OCI-LY1 (cell line): ENCODE results near the gene MAPK8.

Experiments
- CTCF ChIP-seq: fragments of 200-600 bp; sonication (generic), shearing (Covaris generic); IDR thresholded peaks from 2 replicates; pipeline ENCODE4 v1.5.1; 2017; ENCODE audit warnings: mild to moderate bottlenecking, antibody characterized with exemption, low read length, moderate library complexity, mixed read lengths
- EZH2 ChIP-seq: fragments of 200-600 bp; sonication (generic), shearing (Covaris generic); IDR thresholded peaks from 2 replicates; pipeline ENCODE4 v1.8.0; 2017; ENCODE audit warnings: borderline replicate concordance, mixed run types, mild to moderate bottlenecking, antibody characterized with exemption, low read length, moderate library complexity, mixed read lengths

- TF ChIP-seq CTCF, result no peak
- TF ChIP-seq EZH2, result no peak
These were observed 99.7 kb downstream of the MAPK8 start for GRCh38 chr10:48406204-48406603.
